Calu3 (cell line): Measurements from ENCODE around the gene DST. TPM values are rescaled to one million over a fixed set of nuclear protein-coding genes. Genes with fewer than 3 reads are reported as not detected.

ENCODE experiments used
- BruUV-seq: library from RNA; stranded (reverse); fragments of 400-500 nt; replicated peaks from 2 replicates; lab custom pipeline; 2021; lab: Mats Ljungman, UMichigan
- CTCF ChIA-PET: fragments of 300-600 bp; sonication (Branson Sonifier 250); formaldehyde crosslinking; loops from one replicate; lab custom pipeline; 2022; ENCODE audit warnings: antibody characterized with exemption; lab: Charles Lee
- DNase-seq: peaks from one replicate; pipeline ENCODE4 v3.0.0; 2022
- H3K27ac Mint-ChIP-seq: one replicate; pipeline ENCODE4 v1.8.0; 2022; ENCODE audit warnings: mixed read lengths; ENCODE audit not compliant: unreplicated experiment
- H3K27me3 Mint-ChIP-seq: one replicate; pipeline ENCODE4 v1.8.0; 2022; ENCODE audit warnings: mixed read lengths; ENCODE audit not compliant: unreplicated experiment
- H3K36me3 Mint-ChIP-seq: one replicate; pipeline ENCODE4 v1.8.0; 2022; ENCODE audit warnings: mild to moderate bottlenecking, moderate library complexity, mixed read lengths; ENCODE audit not compliant: insufficient read depth, unreplicated experiment
- H3K4me1 Mint-ChIP-seq: one replicate; pipeline ENCODE4 v1.8.0; 2022; ENCODE audit warnings: mild to moderate bottlenecking, low read depth, mixed read lengths; ENCODE audit not compliant: unreplicated experiment
- H3K4me3 Mint-ChIP-seq: one replicate; pipeline ENCODE4 v1.8.0; 2022; ENCODE audit warnings: mild to moderate bottlenecking, low read depth, moderate library complexity, mixed read lengths; ENCODE audit not compliant: unreplicated experiment
- H3K9me3 Mint-ChIP-seq: one replicate; pipeline ENCODE4 v1.8.0; 2022; ENCODE audit warnings: low read depth, mixed read lengths; ENCODE audit not compliant: unreplicated experiment
- intact Hi-C: fragments of 100-400 bp; cut with micrococcal nuclease; formaldehyde crosslinking; loops from one replicate; pipeline ENCODE4 v1.10.0; 2022; ENCODE audit not compliant: unreplicated experiment
- total RNA-seq: library from RNA; stranded (reverse); gene quantifications from 2 replicates; pipeline ENCODE4 v1.2.3, GENCODE V29; 2022
- TF ChIP-seq, protein P1 (sequence below): fragments of 200-600 bp; IDR thresholded peaks from one replicate; pipeline ENCODE4 v1.8.0; 2022; ENCODE audit warnings: antibody characterized with exemption; ENCODE audit not compliant: unreplicated experiment

Gene DST
- total RNA-seq, 1 experiment from 2014 or later, result 212 TPM

DNA sequence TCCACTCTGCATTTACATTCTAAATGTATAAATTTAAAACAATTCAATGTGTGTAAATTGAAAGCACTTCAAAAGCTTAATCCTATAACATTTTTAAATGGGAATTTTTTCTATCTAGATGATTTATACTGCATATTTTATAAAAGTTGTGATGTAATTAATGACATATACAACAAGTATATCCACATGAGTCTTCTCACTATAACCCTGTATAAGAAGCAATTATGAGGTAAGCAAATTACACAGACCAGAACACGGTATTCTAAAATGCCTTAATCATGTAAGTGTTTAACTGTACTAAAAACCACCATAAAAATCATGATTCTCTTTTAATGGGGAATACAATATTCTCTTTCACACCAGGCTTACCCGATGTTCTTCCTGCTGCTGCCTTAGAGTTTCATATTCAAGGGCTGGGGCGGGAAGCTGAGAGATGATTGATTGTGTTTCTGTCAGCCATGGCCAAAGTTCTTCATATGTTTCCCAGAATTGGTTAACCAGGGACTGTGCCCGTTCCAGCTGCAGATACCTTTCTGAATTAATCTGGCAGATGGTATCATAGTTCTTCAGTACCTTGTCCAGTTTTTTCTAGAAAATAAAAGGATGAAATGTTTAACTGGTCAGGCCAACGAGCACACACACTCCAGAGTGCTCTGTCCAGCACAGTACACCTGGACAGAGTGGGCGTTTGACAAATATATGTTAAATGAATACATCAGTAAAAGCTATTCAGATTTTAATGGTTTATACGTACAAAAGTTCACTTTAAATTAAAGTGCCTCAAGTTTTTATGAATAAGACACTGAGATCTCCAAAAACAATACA is 127.4 kb downstream of the DST start:
- no peak overlapping the region for H3K4me3 Mint-ChIP-seq
- no peaks in the 10 kb centered on the region for H3K9me3 Mint-ChIP-seq
- TF ChIP-seq, protein P1, sequence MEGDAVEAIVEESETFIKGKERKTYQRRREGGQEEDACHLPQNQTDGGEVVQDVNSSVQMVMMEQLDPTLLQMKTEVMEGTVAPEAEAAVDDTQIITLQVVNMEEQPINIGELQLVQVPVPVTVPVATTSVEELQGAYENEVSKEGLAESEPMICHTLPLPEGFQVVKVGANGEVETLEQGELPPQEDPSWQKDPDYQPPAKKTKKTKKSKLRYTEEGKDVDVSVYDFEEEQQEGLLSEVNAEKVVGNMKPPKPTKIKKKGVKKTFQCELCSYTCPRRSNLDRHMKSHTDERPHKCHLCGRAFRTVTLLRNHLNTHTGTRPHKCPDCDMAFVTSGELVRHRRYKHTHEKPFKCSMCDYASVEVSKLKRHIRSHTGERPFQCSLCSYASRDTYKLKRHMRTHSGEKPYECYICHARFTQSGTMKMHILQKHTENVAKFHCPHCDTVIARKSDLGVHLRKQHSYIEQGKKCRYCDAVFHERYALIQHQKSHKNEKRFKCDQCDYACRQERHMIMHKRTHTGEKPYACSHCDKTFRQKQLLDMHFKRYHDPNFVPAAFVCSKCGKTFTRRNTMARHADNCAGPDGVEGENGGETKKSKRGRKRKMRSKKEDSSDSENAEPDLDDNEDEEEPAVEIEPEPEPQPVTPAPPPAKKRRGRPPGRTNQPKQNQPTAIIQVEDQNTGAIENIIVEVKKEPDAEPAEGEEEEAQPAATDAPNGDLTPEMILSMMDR, result no peak
- H3K4me1 Mint-ChIP-seq, result peaks cover 22% of the 10 kb centered on the region
- no TSS peak for BruUV-seq
- H3K27me3 Mint-ChIP-seq, result no peaks in the 10 kb centered on the region
- CTCF ChIA-PET, result no interaction called here
- intact Hi-C loops, result no loop called here
- DNase-seq, result no peak
- H3K27ac Mint-ChIP-seq, result no peak overlapping the region
- no peaks in the 10 kb centered on the region for H3K36me3 Mint-ChIP-seq

DNA sequence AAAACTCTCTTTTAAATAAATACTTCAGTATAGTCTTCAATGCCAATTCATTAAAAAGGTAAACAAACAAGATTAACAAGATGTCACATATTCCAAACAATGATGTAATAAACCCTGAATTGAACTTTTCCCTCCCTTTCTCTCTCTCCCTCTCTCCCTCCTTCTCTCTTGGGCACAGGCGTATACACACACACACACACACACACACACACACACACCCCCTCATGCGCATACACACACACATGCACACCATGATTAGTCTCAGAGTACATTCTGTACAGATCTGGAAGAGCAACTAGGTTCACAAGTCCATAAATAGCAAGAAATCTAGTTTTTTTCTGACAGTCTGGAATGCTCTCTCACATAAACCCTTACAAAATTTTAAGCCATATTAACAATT is 128.3 kb downstream of the DST start:
- H3K4me3 Mint-ChIP-seq, result no peak overlapping the region
- no TSS peak for BruUV-seq
- CTCF ChIA-PET, result no interaction called here
- H3K27ac Mint-ChIP-seq, result no peak overlapping the region
- intact Hi-C loops, result no loop called here
- no peak for DNase-seq
- peaks cover 22% of the 10 kb centered on the region for H3K4me1 Mint-ChIP-seq
- H3K9me3 Mint-ChIP-seq, result no peaks in the 10 kb centered on the region
- TF ChIP-seq, protein P1, result no peak
- no peaks in the 10 kb centered on the region for H3K27me3 Mint-ChIP-seq
- H3K36me3 Mint-ChIP-seq, result no peaks in the 10 kb centered on the region

DNA sequence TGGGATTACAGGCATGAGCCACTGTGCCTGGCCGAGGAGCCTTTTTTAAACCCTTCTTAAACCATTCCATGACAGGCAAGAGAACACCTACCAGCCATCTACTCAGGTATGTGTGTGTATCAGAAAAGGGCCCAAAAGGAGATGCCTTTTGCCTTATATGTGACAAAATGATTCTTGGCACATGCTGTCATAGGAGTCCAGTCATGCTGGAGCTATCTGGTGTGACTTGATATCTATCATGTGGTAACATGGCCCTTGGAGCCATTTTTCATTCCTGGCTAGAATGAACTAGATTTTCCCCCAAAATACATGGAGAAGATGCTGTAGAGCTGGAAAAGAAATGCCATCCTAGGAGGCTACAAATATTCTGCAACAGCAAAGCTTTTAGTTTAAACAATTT is 129.1 kb downstream of the DST start:
- H3K4me3 Mint-ChIP-seq, result no peak overlapping the region
- DNase-seq, result no peak

DNA sequence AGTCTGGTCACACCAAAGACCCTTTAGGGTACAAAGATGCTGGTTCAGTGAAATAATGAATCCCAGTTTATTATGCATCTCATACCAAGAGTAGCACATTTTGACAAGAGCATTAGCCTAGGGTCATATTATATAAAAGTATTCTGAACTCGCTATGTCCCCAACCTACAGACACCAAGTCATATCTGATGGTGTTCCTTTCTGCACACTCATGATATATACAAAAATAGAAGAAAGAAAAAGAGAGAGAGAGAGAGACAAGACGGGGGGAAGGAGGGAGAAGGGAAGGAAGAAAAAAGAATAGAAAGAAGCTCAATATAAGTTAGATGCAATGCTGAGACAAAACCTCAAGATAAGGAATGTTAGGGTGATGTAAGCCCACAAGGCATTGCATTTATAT is 131.1 kb downstream of the DST start:
- TF ChIP-seq, protein P1, result no peak
- H3K4me1 Mint-ChIP-seq, result peaks cover 22% of the 10 kb centered on the region
- no peaks in the 10 kb centered on the region for H3K9me3 Mint-ChIP-seq
- CTCF ChIA-PET, result no interaction called here
- no peaks in the 10 kb centered on the region for H3K27me3 Mint-ChIP-seq
- H3K4me3 Mint-ChIP-seq, result no peak overlapping the region
- no TSS peak for BruUV-seq
- peaks cover 14% of the 10 kb centered on the region for H3K36me3 Mint-ChIP-seq
- DNase-seq, result no peak
- H3K27ac Mint-ChIP-seq, result no peak overlapping the region
- intact Hi-C loops, result no loop called here

More for the DNA sequence above, 129.1 kb downstream of the DST start:
- TF ChIP-seq, protein P1, result no peak
- intact Hi-C loops, result no loop called here
- no peak overlapping the region for H3K27ac Mint-ChIP-seq
- CTCF ChIA-PET, result no interaction called here
- no TSS peak for BruUV-seq
- H3K9me3 Mint-ChIP-seq, result no peaks in the 10 kb centered on the region
- peaks cover 2% of the 10 kb centered on the region for H3K36me3 Mint-ChIP-seq
- H3K27me3 Mint-ChIP-seq, result no peaks in the 10 kb centered on the region
- H3K4me1 Mint-ChIP-seq, result peaks cover 22% of the 10 kb centered on the region
